BLaER1 (cell line): ENCODE results near the gene TADA3.
A peak's percentile ranks its signal among the peaks of the same experiment; 100 is the strongest.
"Not testable (repeated sequence)": the region's sequence is repeated elsewhere in the genome, so short reads cannot be mapped to it uniquely, and the experiment has no call there.

Experiments
- H3K27ac ChIP-seq: shearing (Covaris generic); formaldehyde crosslinking; 2 replicates; pipeline ENCODE4 v1.8.1; 2022
- H3K27me3 ChIP-seq: shearing (Covaris generic); formaldehyde crosslinking; 2 replicates; pipeline ENCODE4 v1.8.1; 2022
- H3K36me3 ChIP-seq: shearing (Covaris generic); formaldehyde crosslinking; 2 replicates; pipeline ENCODE4 v1.8.1; 2022
- H3K4me1 ChIP-seq: shearing (Covaris generic); formaldehyde crosslinking; 2 replicates; pipeline ENCODE4 v1.8.1; 2022
- H3K4me2 ChIP-seq: shearing (Covaris generic); formaldehyde crosslinking; 2 replicates; pipeline ENCODE4 v1.8.1; 2022
- H3K4me3 ChIP-seq: shearing (Covaris generic); formaldehyde crosslinking; 2 replicates; pipeline ENCODE4 v1.8.1; 2022
- H3K9ac ChIP-seq: shearing (Covaris generic); formaldehyde crosslinking; 2 replicates; pipeline ENCODE4 v1.8.1; 2022
- H3K9me3 ChIP-seq: shearing (Covaris generic); formaldehyde crosslinking; 2 replicates; pipeline ENCODE4 v1.8.1; 2022
- H4K20me1 ChIP-seq: shearing (Covaris generic); formaldehyde crosslinking; 2 replicates; pipeline ENCODE4 v1.8.1; 2022
- Cebpa-rat ChIP-seq: shearing (Covaris generic); IDR thresholded peaks from 2 replicates; pipeline ENCODE4 v1.8.1; 2022

The TADA3 gene

DNA sequence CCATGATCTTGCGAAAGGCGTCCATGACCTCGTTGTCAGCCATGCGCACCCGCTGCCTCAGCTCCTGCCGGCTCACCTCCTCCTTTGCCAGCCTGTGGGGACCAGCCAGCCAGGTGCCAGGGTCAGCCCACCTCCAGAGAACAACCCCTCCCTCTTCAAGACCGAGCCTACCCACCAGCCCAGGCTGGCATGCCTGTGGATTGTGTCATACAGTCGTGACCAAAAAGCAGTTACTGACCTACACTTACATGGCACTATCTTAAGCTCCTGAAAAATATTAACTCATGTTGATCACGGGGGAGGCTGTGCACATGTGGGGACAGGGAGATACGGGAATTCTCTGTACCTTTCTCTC lies 11.8 kb downstream of the TADA3 start:
- peak overlapping the region; percentile 48 for H3K4me3 ChIP-seq
- peaks cover 12% of the 10 kb centered on the region for H3K36me3 ChIP-seq
- H3K4me1 ChIP-seq = peaks cover 55% of the 10 kb centered on the region
- no peaks in the 10 kb centered on the region for H3K9me3 ChIP-seq
- peak overlapping the region; percentile 89 for H3K4me2 ChIP-seq
- peaks cover 4% of the 10 kb centered on the region; the same call in 1 of the 2 replicates for H4K20me1 ChIP-seq
- H3K27ac ChIP-seq = peak overlapping the region; percentile 82
- H3K27me3 ChIP-seq = no peaks in the 10 kb centered on the region
- TF ChIP-seq Cebpa-rat = 0 out of 2 replicates have a peak, but pooled peaks have one; percentile 9
- H3K9ac ChIP-seq = peak overlapping the region; percentile 68

DNA sequence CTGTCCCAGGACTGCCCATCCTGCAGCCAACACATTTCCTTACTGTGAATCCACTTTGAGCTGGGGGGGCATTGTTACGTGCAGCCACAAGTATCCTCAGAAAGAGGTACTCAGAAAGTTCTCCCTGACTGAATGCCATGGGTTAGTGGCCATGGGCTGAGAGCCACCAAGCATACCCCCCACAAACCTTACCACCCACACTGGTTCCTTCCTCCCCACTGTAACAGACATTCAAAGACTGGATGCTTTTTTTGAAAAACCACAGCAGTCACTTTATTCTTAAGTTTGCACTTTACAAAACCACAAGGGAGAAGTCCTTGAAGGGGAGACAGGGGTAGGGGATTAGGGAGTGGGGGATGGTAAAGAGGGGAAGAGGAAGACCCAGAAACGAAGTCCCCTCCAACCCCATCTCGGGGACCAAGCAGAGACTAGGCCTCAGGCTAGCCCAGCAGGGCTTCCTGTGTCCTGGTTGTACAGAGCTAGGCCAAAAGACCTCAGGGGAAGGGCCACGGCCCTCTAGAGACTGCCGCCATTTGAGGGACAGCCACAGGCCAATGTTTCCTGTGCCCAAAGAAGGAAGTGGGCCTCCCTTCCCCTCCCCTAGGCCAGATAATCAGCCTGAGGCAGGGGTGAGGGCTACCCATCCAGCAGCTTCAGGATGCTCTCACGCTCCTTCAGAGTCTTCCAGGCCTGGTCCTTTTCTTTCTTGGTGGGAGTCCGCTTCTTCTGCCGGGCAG lies 12.4 kb downstream of the TADA3 start:
- H3K27me3 ChIP-seq = no peaks in the 10 kb centered on the region
- H3K9ac ChIP-seq = peak overlapping the region; percentile 68
- no peak for TF ChIP-seq Cebpa-rat
- peak overlapping the region; percentile 82 for H3K27ac ChIP-seq
- H3K4me3 ChIP-seq = peak overlapping the region; percentile 48
- H4K20me1 ChIP-seq = peaks cover 4% of the 10 kb centered on the region; the same call in 1 of the 2 replicates
- H3K4me1 ChIP-seq = peaks cover 55% of the 10 kb centered on the region
- no peaks in the 10 kb centered on the region for H3K9me3 ChIP-seq
- peaks cover 8% of the 10 kb centered on the region for H3K36me3 ChIP-seq
- H3K4me2 ChIP-seq = peak overlapping the region; percentile 89

- peak overlapping the region; percentile 82; the same call in 1 of the 2 replicates for H3K27ac ChIP-seq
- H3K27me3 ChIP-seq = no peaks in the 10 kb centered on the region
- TF ChIP-seq Cebpa-rat = no peak
- peaks cover 7% of the 10 kb centered on the region for H3K36me3 ChIP-seq
- H3K4me3 ChIP-seq = peak overlapping the region; percentile 48; the same call in 1 of the 2 replicates
- H3K9ac ChIP-seq = peak overlapping the region; percentile 68; the same call in 1 of the 2 replicates
- H4K20me1 ChIP-seq = peaks cover 4% of the 10 kb centered on the region; the same call in 1 of the 2 replicates
- H3K9me3 ChIP-seq = no peaks in the 10 kb centered on the region
- peak overlapping the region; percentile 89 for H3K4me2 ChIP-seq
- peaks cover 55% of the 10 kb centered on the region for H3K4me1 ChIP-seq
Observed at GRCh38 chr3:9779075-9779593, 13.1 kb downstream of the TADA3 start.

GRCh38 chr3:9778143-9779074 lies 13.9 kb downstream of the TADA3 start:
- Histone ChIP-seq H3K4me2 (peak overlapping the region; percentile 89), H3K4me1 (peaks cover 55% of the 10 kb centered on the region), H3K36me3 (no peaks in the 10 kb centered on the region), H3K27me3 (no peaks in the 10 kb centered on the region), H4K20me1 (peaks cover 4% of the 10 kb centered on the region; the same call in 1 of the 2 replicates), H3K9me3 (no peaks in the 10 kb centered on the region), H3K9ac (no peak overlapping the region), H3K4me3 (no peak overlapping the region), H3K27ac (no peak overlapping the region)
- no peak for TF ChIP-seq Cebpa-rat

- peaks cover 51% of the 10 kb centered on the region for H3K4me1 ChIP-seq
- peak overlapping the region; percentile 89; the same call in 1 of the 2 replicates for H3K4me2 ChIP-seq
- peaks cover 4% of the 10 kb centered on the region; the same call in 1 of the 2 replicates for H4K20me1 ChIP-seq
- H3K27me3 ChIP-seq = no peaks in the 10 kb centered on the region
- no peak overlapping the region for H3K4me3 ChIP-seq
- H3K36me3 ChIP-seq = no peaks in the 10 kb centered on the region
- H3K9ac ChIP-seq = no peak overlapping the region
- no peak for TF ChIP-seq Cebpa-rat
- no peaks in the 10 kb centered on the region for H3K9me3 ChIP-seq
- H3K27ac ChIP-seq = no peak overlapping the region
Observed at GRCh38 chr3:9777694-9778021, 14.6 kb downstream of the TADA3 start.

DNA sequence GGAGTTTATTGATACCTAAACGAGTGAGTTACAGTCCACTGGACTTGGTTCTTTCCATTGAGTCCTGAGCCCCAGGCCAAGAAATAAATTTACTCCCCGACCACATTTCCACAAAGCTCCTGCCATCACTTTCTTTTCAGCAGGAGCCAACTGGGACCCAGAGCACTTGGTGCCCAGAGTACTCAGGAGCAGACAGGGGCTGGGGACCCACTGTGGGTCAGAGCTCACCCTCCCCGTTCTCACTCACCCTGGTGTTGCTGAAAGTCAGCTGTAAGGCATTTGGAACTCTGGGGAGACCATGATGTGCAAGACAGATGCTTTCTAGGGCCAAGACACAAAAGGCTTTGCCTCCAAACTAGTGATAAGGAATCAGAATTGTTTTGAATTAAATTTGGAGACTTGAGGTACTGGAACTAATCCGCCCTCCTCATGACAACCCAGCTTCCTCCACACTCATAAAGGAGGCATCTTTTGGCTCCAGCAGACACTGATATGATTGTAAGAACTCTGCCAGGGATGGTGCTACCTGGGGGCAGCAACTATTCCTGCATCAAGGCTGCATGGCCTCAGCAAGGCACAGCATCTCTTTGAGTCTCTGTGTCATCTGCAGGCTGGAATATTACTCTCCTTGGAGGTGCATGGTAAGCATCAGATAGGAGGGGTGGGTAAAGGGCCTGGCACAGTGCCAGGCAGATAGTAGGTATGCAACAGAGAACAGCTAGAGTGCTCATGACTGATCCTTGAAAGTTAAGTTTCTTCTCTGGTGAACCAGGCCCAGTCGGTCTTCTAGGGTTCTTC lies 15.2 kb downstream of the TADA3 start:
- peaks cover 46% of the 10 kb centered on the region for H3K4me1 ChIP-seq
- H3K36me3 ChIP-seq = no peaks in the 10 kb centered on the region
- TF ChIP-seq Cebpa-rat = no peak
- H3K27ac ChIP-seq = no peak overlapping the region
- H3K27me3 ChIP-seq = no peaks in the 10 kb centered on the region
- no peak overlapping the region for H3K4me3 ChIP-seq
- H3K4me2 ChIP-seq = peak overlapping the region; percentile 89; the same call in 1 of the 2 replicates
- H3K9me3 ChIP-seq = no peaks in the 10 kb centered on the region
- peaks cover 4% of the 10 kb centered on the region; the same call in 1 of the 2 replicates for H4K20me1 ChIP-seq
- H3K9ac ChIP-seq = no peak overlapping the region

DNA sequence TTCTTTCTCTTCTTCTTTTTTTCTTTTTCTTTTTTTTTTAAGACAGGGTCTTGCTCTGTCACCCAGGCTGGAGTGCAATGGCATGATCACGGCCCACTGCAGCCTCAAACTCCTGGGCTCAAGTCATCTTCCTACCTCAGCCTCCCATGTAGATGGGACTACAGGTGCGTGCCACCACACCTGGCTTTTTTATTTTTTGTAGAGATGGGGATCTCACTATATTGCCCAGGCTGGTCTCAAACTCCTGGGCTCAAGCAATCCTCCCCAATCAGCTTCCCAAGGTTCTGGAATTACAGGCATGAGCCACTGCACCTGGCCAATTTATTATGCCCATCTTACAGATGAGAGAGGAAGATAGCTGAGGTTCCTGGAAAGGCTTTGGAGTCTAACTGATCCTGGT lies 21.3 kb downstream of the TADA3 start:
- H3K4me3 ChIP-seq, H3K27ac ChIP-seq, H3K9ac ChIP-seq, H3K4me1 ChIP-seq, H4K20me1 ChIP-seq, H3K9me3 ChIP-seq, H3K4me2 ChIP-seq, H3K36me3 ChIP-seq: not testable (repeated sequence)
- H3K27me3 ChIP-seq = peaks cover 25% of the 10 kb centered on the region

- no peaks in the 10 kb centered on the region for H3K9me3 ChIP-seq
- H3K4me3 ChIP-seq = no peak overlapping the region
- peaks cover 5% of the 10 kb centered on the region for H4K20me1 ChIP-seq
- H3K36me3 ChIP-seq = no peaks in the 10 kb centered on the region; the same call in 1 of the 2 replicates
- H3K9ac ChIP-seq = no peak overlapping the region
- peaks cover 7% of the 10 kb centered on the region for H3K4me1 ChIP-seq
- H3K27me3 ChIP-seq = peaks cover 25% of the 10 kb centered on the region
- TF ChIP-seq Cebpa-rat = no peak
- H3K27ac ChIP-seq = no peak overlapping the region
- H3K4me2 ChIP-seq = no peak overlapping the region
Observed at GRCh38 chr3:9770276-9770812, 21.9 kb downstream of the TADA3 start.
